ENCODE data around the gene PCDH8.

The PCDH8 gene, protein sequence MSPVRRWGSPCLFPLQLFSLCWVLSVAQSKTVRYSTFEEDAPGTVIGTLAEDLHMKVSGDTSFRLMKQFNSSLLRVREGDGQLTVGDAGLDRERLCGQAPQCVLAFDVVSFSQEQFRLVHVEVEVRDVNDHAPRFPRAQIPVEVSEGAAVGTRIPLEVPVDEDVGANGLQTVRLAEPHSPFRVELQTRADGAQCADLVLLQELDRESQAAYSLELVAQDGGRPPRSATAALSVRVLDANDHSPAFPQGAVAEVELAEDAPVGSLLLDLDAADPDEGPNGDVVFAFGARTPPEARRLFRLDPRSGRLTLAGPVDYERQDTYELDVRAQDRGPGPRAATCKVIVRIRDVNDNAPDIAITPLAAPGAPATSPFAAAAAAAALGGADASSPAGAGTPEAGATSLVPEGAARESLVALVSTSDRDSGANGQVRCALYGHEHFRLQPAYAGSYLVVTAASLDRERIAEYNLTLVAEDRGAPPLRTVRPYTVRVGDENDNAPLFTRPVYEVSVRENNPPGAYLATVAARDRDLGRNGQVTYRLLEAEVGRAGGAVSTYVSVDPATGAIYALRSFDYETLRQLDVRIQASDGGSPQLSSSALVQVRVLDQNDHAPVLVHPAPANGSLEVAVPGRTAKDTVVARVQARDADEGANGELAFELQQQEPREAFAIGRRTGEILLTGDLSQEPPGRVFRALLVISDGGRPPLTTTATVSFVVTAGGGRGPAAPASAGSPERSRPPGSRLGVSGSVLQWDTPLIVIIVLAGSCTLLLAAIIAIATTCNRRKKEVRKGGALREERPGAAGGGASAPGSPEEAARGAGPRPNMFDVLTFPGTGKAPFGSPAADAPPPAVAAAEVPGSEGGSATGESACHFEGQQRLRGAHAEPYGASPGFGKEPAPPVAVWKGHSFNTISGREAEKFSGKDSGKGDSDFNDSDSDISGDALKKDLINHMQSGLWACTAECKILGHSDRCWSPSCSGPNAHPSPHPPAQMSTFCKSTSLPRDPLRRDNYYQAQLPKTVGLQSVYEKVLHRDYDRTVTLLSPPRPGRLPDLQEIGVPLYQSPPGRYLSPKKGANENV

DNA sequence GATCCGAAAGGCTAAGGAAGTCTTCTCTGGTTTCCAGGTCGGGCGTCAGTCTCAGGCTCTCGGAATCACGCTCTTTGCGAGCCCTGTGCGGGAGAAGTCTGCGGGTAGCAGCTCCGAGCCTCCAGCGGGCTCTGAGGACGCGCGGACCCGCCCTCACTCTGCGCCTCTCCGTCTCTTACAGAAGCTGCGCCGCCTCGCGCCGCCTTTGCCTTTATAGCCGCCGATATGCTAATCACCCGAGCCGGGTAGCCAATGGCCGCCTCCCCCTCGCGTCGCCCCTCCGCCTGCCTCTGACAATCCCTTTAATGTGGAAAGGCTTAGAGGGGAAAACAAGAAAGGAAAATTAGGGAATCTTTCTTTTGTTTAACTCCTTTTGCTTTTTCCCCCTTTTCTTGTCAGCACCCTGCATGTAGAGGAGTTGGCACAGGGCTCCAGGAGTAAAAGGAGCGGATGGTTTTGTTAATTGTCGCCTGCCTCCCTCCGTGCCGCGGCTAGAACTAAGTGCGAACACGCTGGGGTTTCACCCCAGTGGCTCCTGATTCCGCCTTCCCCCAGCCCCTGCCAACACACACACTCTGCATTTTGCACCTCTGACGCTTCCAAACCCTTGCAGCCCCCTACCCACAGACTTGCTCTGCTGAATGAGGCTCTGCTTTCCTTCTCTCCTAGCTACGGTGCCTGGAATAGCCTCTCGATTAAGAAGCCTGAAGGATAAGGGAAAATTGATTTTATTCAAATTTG lies at the start of gene PCDH8:
PCDH8 (minus strand) TSS at position 186 of the 741 bp plus-strand sequence. CDS start 204 bp downstream, outside the sequence.
- DNase-seq (ENCODE audit: low spot score in 2 of 2) (no peak), ATAC-seq (ENCODE audit: low read depth) (no peak)
- H3K36me3 Mint-ChIP-seq = peaks cover 2% of the 10 kb centered on the region
- peaks cover 11% of the 10 kb centered on the region for H3K4me1 Mint-ChIP-seq
- H3K9me3 Mint-ChIP-seq = peaks cover 3% of the 10 kb centered on the region
- peak within 1 kb of the TSS; percentile 4 for H3K27ac Mint-ChIP-seq
- H3K27me3 Mint-ChIP-seq = peaks cover 35% of the 10 kb centered on the region
- H3K4me3 Mint-ChIP-seq = peak within 1 kb of the TSS; percentile 40

DNA sequence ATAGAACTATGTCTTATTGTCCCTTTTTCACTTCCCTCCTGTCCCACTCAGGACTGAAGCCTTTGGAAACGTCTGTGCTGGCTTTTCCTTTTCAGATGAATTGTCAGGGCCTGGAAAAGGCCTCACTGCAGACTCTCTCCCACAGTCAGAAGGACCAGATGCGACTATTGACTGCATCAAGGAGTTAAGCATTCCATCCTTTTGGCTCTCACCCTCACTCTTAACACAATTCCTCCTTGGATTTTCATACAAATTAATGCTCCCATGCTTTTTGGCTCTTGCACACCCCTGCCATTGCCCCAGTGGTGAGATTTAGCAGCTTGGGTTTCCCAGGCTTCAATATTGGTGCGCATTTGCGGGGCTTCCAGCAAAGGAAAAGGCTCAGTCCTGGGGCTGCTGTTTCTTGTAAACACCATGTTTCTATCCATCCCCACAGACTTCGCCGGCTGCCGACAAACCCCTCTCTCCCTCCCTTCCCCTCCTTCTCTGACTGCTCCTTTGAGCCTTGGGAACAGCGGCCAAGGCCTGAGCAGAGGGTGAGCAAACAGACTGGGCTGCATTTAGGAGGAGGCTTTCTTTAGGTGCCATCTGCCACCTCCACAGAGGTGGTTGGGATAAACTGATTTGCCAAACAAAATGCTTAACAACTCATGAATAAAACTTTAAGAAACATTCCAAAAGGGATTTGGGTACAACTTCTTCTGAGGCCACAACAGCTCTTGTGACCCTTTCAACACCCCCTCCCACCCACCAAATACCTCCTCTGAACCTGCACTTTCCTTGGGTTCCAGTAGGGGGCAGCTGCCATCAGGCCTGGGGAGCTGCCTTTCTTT lies 48.6 kb upstream of the PCDH8 start:
- H3K27ac Mint-ChIP-seq = no peak overlapping the region
- H3K36me3 Mint-ChIP-seq = no peaks in the 10 kb centered on the region
- H3K4me1 Mint-ChIP-seq = no peaks in the 10 kb centered on the region
- peak in 1 of 2 donors; percentile 20 for DNase-seq (ENCODE audit: low spot score in 2 of 2)
- H3K27me3 Mint-ChIP-seq = peaks cover 5% of the 10 kb centered on the region
- no peak for ATAC-seq (ENCODE audit: low read depth)
- H3K4me3 Mint-ChIP-seq = no peak overlapping the region
- H3K9me3 Mint-ChIP-seq = no peaks in the 10 kb centered on the region

GRCh38 chr13:52894413-52894812 lies 46.0 kb upstream of the PCDH8 start:
- peaks cover 9% of the 10 kb centered on the region for H3K27me3 Mint-ChIP-seq
- no peak for DNase-seq (ENCODE audit: low spot score in 2 of 2)
- no peak overlapping the region for H3K4me3 Mint-ChIP-seq
- no peaks in the 10 kb centered on the region for H3K9me3 Mint-ChIP-seq
- no peak for ATAC-seq (ENCODE audit: low read depth)
- no peaks in the 10 kb centered on the region for H3K4me1 Mint-ChIP-seq
- H3K27ac Mint-ChIP-seq = no peak overlapping the region
- no peaks in the 10 kb centered on the region for H3K36me3 Mint-ChIP-seq

DNA sequence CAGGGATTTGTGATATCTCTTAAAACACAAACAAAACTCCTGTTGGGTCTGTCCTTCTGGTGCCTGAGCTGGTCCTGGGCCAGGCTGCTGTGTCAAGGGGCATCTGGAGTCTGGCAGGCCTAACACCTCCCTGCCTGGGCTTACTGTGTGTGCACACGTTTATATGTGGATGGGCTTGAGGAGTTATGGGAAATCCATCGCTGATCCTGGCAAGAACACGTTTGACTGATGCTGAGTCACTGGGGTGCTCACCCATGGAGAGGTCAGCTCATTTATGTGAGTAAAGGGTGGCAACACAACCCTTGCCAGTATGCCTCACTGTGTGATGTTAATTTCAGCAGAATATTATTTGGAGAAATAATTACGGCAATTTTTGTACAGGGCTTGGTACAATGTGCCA lies 44.5 kb upstream of the PCDH8 start:
- Mint-ChIP-seq H3K27me3 (peaks cover 11% of the 10 kb centered on the region), H3K36me3 (no peaks in the 10 kb centered on the region), H3K27ac (no peak overlapping the region), H3K9me3 (no peaks in the 10 kb centered on the region), H3K4me3 (no peak overlapping the region), H3K4me1 (no peaks in the 10 kb centered on the region)
- DNase-seq (ENCODE audit: low spot score in 2 of 2) = no peak
- no peak for ATAC-seq (ENCODE audit: low read depth)

DNA sequence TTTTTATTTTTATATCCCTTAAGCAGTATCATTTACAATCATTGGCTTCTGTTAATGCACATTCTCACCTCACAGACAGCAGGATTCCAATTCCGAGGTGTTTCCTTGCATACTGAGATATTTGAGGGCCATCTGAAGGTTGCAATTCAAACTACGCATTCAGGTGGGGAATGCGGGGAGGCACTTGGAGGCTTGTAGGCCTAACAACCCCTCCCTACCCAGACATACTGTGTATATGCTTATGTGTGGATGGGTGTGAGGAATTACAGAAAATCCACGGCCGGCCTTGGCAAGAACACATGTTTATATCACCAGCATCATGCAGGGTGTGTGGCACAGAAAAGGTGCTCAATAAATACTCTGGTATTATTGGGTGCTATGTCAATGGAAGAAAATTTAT lies 43.3 kb upstream of the PCDH8 start:
- no peak for ATAC-seq (ENCODE audit: low read depth)
- no peak for DNase-seq (ENCODE audit: low spot score in 2 of 2)
- Mint-ChIP-seq H3K27me3 (peaks cover 11% of the 10 kb centered on the region), H3K4me1 (no peaks in the 10 kb centered on the region), H3K4me3 (no peak overlapping the region), H3K27ac (no peak overlapping the region), H3K36me3 (no peaks in the 10 kb centered on the region), H3K9me3 (no peaks in the 10 kb centered on the region)

DNA sequence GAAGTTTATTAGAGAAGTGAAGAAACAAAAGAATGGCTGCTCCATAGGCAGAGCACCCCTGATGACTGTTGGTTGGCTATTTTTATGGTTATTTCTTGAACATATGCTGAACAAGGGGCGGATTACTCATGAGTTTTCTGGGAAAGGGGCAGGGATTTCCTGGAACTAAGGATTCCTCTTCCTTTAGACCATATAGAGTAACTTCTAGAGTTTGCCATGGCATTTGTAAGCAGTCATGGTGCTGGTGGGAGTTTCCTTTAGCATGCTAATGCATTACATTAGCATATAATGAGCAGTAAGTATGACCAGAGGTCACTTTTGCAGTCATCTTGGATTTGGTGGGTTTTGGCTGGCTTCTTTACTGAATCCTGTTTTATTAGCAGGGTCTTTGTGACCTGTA lies 38.7 kb upstream of the PCDH8 start:
- H3K4me1 Mint-ChIP-seq = no peaks in the 10 kb centered on the region

DNA sequence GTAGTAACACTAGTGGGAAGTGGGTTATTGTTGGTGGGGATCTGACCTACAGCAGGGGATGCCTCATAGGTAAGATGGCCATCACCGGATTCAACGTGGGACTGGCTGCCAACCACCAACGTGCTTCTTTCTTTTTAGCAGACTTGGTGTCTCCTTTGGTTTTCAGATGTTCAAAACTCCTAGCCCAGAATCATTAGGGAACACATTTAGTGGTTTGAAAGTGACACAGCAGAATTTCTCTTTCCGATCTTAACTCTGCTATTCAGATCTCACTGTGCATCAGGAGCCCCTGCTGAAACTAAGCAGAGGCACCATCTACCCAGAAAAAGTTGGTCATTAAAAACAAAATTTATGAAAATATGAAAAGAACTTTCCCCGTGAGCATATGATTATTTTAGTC lies 36.7 kb upstream of the PCDH8 start:
- Mint-ChIP-seq H3K9me3 (no peaks in the 10 kb centered on the region), H3K4me1 (no peaks in the 10 kb centered on the region), H3K27me3 (peaks cover 8% of the 10 kb centered on the region), H3K4me3 (no peak overlapping the region), H3K36me3 (no peaks in the 10 kb centered on the region), H3K27ac (no peak overlapping the region)
- DNase-seq (ENCODE audit: low spot score in 2 of 2) (no peak), ATAC-seq (ENCODE audit: low read depth) (no peak)

More for the DNA sequence above, 38.7 kb upstream of the PCDH8 start:
- no peak overlapping the region for H3K27ac Mint-ChIP-seq
- H3K36me3 Mint-ChIP-seq = no peaks in the 10 kb centered on the region
- H3K9me3 Mint-ChIP-seq = no peaks in the 10 kb centered on the region
- ATAC-seq (ENCODE audit: low read depth) (no peak), DNase-seq (ENCODE audit: low spot score in 2 of 2) (no peak)
- peaks cover 9% of the 10 kb centered on the region for H3K27me3 Mint-ChIP-seq
- H3K4me3 Mint-ChIP-seq = no peak overlapping the region

DNA sequence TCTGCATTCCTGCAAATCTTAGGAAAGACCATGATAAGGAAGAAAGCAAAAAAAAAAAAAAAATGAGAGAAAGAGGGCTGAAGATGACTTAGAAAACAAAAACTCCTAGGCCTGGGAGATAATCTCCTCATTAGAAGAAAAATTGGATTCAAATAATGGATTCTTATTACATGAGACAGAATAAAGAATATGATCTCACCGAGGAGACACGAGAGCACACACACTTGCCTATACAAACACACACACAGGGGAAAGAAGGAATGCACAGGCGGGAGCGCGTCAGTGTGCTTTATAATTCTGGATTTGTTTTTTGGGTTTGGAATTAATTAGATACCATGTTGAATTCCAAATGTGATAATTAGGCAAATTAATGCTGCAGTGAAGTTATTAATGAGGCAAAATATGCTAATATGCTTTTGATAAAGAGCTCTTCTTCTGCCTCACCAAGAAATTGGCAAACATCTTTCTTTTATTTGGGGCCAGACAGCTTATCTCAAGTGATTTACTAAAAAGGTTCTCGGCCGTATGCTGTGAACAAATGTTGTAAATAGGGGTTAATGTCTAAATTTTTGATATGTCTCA lies 36.1 kb upstream of the PCDH8 start:
- DNase-seq (ENCODE audit: low spot score in 2 of 2) (no peak), ATAC-seq (ENCODE audit: low read depth) (no peak)
- no peak overlapping the region for H3K27ac Mint-ChIP-seq
- no peaks in the 10 kb centered on the region for H3K36me3 Mint-ChIP-seq
- H3K9me3 Mint-ChIP-seq = no peaks in the 10 kb centered on the region
- peaks cover 10% of the 10 kb centered on the region for H3K27me3 Mint-ChIP-seq
- H3K4me1 Mint-ChIP-seq = no peaks in the 10 kb centered on the region
- H3K4me3 Mint-ChIP-seq = no peak overlapping the region

DNA sequence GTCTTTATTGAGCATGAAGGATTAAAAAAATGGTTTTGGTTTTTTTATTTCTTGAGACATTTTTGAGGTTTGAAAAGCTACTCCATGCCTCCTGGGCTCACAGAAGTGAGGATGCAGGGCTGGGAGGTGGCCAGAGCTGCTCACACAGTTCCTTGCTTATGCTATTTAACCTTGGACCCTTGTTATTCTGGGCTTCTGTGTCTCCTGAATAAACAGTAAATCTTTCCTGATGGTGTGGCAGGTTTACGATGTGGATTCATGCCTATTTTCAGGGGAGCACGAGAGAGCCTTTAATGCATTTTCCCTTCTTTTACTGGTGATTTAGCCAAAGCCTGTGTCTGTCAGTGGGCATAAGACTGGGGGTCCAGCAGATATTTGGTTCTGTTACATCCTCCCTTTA lies 34.3 kb upstream of the PCDH8 start:
- no peak overlapping the region for H3K4me3 Mint-ChIP-seq
- DNase-seq (ENCODE audit: low spot score in 2 of 2) (no peak), ATAC-seq (ENCODE audit: low read depth) (no peak)
- H3K36me3 Mint-ChIP-seq = no peaks in the 10 kb centered on the region
- peaks cover 1% of the 10 kb centered on the region for H3K9me3 Mint-ChIP-seq
- no peaks in the 10 kb centered on the region for H3K4me1 Mint-ChIP-seq
- H3K27ac Mint-ChIP-seq = no peak overlapping the region
- H3K27me3 Mint-ChIP-seq = peaks cover 12% of the 10 kb centered on the region

DNA sequence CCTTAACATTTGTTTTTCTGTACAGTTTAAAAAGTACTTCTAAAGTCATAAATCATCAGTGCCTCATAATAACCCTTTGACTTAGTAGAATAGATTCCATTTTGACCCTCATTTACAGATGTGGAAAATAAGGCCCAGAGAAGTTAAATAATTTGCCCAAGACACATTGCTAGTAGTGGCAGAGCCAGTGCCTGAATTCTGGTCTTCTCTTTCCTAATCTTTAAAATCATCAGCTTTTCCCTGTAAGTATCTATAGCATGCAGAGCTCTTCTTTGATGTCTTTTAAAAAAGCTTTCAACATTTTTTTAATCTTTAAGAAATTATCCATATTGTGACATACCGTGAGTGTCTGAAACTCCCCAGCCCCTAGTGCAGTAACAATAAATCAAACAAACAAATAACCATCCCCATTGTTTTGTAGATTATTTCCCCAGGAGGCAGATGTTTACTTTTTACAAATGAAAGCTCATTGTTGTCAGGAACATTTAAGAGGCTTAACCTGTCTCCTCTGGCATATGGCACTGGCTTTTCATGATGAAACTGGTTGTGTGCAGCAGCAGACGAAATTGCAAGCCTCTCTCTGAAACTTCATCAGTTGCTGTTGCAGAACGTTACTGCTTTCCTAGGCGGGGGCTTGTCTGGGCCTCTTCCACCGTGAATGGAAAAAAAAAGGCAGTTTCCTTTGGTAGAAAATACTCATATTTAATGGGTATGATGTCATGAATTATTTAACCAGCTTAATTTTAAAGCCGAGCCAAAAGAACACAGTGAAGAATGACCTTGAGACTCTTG lies 31.7 kb upstream of the PCDH8 start:
- ATAC-seq (ENCODE audit: low read depth) (no peak), DNase-seq (ENCODE audit: low spot score in 2 of 2) (no peak)
- H3K4me3 Mint-ChIP-seq = no peak overlapping the region
- H3K27ac Mint-ChIP-seq = no peak overlapping the region
- H3K9me3 Mint-ChIP-seq = peaks cover 1% of the 10 kb centered on the region
- H3K4me1 Mint-ChIP-seq = no peaks in the 10 kb centered on the region
- peaks cover 15% of the 10 kb centered on the region for H3K27me3 Mint-ChIP-seq
- H3K36me3 Mint-ChIP-seq = no peaks in the 10 kb centered on the region

GRCh38 chr13:52878831-52879230 lies 30.4 kb upstream of the PCDH8 start:
- H3K4me1 Mint-ChIP-seq = no peaks in the 10 kb centered on the region
- DNase-seq (ENCODE audit: low spot score in 2 of 2) (no peak), ATAC-seq (ENCODE audit: low read depth) (no peak)
- H3K27me3 Mint-ChIP-seq = peaks cover 14% of the 10 kb centered on the region
- peaks cover 2% of the 10 kb centered on the region for H3K36me3 Mint-ChIP-seq
- peaks cover 3% of the 10 kb centered on the region for H3K9me3 Mint-ChIP-seq
- no peak overlapping the region for H3K27ac Mint-ChIP-seq
- no peak overlapping the region for H3K4me3 Mint-ChIP-seq

DNA sequence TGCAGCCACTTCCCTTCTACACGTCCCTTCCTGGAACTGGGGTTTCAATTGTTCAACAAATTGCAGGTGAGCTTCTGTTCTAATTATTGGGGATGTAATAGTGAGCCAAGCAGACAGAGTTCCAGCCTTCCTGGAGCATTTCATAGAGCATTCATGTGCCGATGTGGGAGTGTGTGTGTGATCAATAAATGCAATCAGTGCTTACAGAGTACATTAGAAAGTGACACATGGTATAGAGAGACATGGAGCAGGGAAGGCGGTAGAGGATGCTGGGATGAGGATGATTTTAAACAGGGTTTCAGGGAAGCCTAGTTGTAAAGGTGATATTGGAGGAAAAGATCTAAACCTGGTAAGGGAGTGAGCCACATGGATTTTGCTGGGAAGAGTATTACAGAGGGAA lies 21.7 kb upstream of the PCDH8 start:
- Mint-ChIP-seq H3K27ac (no peak overlapping the region), H3K9me3 (peaks cover 2% of the 10 kb centered on the region), H3K27me3 (peaks cover 5% of the 10 kb centered on the region), H3K36me3 (peaks cover 2% of the 10 kb centered on the region), H3K4me1 (peaks cover 6% of the 10 kb centered on the region), H3K4me3 (no peak overlapping the region)
- DNase-seq (ENCODE audit: low spot score in 2 of 2) (no peak), ATAC-seq (ENCODE audit: low read depth) (no peak)

All from memory B cell (primary cell).